Inflammatory macrophage treated with lipopolysaccharide for 1 hour (primary cell): ENCODE results near the gene KLHL33.
"Not testable (repeated sequence)": the region's sequence is repeated elsewhere in the genome, so short reads cannot be mapped to it uniquely, and the experiment has no call there.

Experiments
- DNase-seq, 2 donors: peaks; one replicate each; pipeline ENCODE4 v3.0.0-alpha.2; 2020 to 2022

KLHL33 gene

DNA sequence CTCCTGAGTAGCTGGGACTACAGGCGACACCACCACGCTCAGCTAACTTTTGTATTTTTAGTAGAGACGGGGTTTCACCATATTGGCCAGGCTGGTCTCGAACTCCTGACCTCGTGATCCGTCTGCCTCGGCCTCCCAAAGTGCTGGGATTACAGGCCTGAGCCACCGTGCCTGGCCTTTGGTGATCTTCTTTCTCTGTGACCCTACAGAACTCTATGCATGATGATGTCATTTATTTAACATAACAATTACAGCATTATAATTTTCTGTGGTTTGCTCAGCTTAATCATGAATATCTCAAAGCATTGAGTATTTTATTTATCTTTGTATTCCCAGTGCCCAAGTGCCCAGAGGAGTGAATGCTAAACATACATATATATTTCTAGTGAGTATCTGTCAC lies 16.9 kb upstream of the KLHL33 start:
- not testable (repeated sequence) for DNase-seq

DNA sequence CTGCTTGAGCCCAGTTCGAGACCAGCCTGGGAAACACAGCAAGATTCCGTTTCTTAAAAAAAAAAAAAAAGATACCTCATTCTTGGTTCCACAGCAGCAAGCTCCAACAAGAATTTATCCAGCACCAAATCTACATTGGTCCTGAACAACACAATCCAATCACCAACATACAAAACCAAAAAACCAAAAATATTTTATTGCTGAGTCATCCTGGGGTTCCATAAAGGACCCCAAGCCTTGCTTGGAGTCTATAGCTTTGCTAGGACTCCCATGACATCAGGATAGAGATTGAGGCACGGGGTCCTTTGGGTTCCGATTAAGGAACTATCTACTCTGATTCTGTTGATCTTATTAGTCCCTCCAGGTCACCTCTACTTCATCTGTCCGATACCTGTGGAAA lies 10.9 kb upstream of the KLHL33 start:
- DNase-seq: no peak

DNA sequence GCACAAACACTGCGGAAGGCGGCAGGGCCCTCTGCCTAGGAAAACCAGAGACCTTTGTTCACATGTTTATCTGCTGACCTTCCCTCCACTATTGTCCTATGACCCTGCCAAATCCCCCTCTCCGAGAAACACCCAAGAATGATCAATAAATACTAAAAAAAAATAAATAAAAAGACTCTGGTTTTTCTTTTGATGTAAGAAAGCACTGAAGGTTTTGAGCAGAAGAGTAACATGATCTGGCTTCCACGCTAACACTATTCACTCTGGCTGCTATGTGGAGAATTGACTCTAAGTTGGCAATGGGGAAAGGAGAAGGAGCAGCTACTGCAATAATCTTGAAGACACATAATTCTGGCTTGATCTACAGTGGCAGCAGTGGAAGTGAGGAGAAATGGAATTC lies 7.7 kb upstream of the KLHL33 start:
- not testable (repeated sequence) for DNase-seq

DNA sequence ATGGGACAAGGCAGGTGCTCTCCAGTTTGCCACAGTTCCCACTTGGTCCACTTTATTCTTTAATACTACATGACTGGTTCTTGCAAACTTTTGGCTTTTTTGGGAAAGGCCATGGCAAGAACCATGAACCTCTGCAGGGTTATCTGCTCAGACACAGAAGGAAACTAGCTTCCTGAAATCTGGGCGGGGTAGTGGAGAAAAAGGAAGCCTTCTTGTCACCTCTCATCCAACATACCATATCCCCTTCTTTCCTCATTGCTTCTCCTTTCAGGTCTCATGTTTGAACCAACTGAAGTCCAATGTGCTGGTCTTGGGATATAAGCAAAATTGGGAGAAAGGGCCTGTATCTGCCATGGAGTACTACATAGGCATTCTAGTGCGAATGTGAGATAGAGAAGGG lies 5.5 kb upstream of the KLHL33 start:
- no peak for DNase-seq

DNA sequence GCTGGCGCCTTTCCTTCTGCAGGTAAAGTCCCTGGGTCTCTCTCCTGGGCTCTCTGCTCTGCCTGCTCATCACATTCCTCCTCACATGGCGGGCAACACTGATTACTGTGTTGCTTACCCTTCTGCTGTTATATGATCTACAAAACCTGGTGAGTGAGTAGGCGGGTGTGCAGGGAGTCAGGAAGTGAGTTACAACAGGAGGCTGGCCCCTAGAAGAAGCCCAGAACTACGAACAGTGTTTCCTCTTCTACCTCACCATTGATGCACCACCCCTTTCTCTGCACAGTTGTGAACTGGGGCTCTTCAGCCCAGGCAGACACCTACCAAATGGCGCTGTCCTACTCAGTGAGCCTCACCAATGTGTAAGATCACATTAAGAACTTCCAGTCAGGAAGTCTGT lies 4.9 kb upstream of the KLHL33 start:
- DNase-seq: no peak

DNA sequence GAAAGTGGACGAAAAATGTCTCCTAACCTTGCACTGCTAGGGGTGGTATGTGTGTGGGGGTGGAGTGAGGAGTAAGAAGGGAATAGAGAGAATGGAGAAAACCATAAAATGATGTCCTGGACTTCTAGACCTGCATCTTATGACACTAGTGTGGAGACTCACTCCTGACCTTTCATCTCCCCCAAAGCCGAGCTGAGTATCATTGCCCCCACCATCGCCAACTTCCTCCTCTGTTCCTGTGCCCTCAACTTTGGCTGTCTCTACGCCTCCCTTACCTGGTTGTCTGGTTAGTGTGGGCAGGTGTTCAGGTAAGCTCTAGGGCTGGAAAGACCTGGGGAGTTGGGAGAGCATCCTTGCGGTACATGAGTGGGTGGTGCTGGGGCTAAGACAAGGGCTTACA lies 4.5 kb upstream of the KLHL33 start:
- DNase-seq: no peak

DNA sequence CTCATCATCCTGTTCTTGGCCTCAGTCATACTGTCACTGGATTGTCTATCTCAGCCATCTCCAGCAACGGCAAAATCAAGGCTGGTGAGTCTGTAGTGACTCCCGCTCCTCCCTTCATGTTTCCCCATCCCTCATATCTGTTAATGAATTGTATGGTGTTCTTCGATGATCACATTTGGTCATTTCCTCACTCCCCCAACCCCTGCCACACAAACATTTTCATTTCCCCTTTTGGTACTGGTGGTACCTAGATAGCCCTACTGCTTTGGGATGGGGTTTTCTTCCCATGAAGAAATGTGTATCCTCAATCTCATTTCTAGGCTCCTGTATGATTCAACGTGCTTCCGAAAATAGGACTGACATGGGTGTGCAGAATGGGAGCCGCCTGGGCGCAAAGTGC lies 2.7 kb upstream of the KLHL33 start:
- no peak for DNase-seq

DNA sequence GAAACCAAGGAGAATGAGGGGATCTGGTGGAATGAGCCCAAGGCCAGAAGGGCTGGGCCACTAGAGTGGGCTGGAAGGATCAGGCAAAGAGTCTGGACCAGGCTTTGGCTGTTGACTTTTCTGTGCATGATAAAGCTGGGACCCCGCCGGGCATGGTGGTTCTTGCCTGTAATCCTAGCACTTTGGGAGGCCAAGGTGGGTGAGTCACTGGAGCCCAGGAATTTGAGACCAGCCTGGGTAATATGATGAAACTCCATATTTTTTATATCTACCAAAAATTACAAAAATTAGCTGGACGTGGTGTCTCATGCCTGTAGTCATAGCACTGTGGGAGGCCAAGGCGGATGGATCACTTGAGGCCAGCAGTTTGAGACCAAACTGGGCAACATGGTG lies 393 bp upstream of the KLHL33 start:
- DNase-seq: no peak

DNA sequence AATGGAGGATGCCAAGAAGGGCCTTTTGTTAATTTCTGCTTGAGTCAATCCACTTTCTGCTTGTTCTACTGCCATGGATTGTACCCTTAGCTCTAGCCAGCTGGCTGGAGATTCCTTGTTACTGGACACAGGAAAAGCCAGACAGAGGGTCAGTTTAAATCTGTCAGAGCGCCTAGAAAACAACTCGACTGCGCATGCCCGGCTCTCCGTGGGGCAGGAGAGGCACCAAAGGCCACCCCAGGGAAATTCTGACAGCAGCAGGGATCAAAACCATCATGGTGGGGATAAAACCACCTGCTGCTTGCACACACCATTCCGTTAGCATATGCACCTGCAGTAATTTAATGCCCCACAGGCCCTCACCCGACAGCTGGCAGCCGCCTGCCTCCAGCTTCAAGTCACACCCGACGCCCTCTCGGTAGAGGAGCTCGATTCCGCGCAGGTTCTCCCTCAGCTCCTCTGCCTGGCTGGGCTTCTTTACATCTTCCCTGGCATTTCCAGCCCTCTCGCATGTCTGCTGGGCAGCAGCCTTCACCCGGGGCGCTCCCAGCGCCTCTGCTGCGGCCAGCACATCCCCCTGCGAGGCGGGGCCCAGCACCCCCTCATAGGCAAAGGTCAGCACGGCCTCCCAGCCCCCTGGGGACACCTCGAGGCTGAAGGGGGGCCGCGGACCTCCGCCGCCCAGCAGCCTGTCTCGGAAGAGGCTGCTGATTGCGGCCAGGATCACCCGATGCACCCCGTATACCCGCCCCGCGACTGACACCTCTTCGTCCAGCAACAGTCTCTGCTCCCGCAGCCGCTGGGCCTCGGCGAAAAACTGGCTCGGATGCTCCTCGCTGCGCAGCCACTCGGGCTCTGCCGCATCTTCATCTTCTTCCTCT lies 1.0 kb downstream of the KLHL33 start:
- no peak for DNase-seq

DNA sequence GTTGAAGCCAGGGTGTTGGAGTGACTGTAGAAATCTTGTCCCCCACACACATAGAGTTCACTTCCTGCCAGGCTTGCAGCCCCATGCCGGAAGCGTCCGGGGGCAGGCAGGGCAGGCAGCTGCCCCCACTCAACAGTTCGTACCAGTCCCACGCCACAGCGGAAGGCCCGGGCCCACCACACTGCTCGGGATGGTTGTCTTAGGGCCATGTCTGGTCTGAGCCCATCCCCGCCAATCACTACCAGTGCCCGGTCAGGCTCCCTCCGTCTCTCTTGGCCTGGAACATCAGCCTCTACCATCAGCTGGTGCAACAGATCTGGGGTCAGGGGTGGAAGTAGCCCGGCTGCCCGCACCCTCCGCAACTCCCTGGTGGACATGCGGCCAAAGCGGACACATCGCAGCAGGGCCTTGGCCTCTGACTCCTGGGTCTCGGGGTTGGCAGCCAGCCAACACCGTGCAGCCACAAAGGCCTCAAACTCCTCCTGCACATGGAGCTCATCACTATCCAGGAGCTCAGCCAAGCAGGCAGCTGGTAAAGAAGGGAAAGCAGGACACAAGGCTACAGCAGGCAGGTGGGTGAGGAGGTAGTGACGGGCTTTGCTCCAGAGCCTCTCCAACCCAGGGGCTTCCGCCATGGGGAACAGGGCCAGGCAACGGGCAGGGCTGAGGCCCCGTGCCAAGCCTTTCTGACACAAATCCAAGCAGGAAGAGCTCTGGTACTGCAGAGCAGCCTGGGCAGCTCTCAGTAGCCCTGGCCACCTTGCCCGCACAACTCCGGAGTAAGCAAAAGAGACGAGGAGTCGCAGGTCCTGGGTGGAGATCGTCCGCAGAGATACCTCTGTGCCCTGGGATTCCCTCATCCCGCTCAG lies 5.9 kb downstream of the KLHL33 start:
- no peak for DNase-seq

DNA sequence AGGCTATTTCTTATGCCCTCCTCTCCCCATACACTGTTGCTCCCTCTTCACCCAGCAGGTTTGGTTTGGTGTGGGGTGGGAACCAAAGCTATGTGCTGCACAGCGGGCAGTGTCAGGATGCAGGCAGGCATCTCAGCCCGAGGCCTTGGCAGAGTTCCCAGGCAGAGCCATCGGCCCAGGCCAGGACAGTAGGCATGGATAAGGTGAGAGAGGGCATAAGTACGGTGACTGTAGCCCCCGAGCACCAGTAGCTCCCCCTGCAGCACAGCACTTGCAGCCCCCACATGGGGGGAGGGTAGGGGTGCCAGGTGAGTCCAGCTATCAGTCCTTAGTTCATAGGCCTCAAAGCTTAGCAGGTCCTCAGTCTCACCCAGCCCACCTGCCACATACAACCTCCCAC lies 7.2 kb downstream of the KLHL33 start:
- DNase-seq: no peak

DNA sequence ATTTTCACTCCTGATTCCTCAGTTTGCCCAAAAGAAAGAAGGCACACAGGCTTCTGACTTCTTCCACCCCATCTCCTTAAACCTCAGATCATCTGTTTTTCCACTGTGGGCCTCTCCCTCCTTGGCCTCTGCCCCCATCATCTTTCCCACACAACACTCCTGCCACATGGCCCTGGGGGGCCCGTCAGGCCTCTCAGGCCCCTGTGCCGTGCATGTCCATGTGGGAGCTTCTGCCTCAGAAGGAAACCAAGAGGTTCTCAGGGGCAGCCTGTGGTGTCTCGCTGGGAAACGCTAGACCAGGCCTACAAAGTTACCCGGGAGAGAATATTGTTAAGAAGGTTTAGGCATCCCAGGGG lies 8.0 kb downstream of the KLHL33 start:
- DNase-seq: no peak

DNA sequence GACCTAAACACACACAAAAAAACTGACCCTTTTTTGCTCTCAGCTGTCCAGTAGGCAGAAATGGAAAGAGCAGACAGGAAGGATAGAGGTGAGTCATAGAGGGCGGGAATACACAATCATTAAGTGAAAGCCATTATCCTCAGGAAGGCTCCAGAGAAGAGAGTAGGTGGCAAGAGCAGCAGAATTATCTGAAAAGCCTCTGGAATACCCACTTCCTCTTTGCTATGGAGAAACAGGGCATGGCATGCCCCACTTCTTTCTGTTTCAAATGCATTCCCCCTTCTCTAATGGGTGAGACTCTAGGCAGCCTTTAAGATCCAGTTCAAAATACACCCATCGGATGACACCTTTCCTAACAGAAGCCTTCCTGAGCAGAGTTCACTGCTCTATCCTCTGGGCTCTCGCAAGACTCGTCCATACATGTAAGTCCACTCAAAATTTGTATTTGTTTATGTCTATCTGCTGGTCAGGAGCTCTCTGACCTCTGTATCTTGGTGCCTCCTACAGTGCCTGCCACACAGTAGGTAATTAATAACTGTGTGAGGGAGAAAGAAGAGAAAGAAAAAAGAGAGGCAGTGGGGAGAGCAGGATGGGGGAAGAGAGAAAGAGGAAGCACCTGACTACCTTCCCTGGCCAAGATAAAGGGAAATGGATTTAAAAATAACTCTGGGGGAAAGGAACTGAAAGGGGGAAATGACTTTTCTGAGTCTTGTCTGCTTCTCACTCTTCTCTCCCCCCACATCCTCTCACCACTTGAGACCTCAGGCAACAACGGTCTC lies 8.5 kb downstream of the KLHL33 start:
- DNase-seq: peak; percentile 71 to 89

DNA sequence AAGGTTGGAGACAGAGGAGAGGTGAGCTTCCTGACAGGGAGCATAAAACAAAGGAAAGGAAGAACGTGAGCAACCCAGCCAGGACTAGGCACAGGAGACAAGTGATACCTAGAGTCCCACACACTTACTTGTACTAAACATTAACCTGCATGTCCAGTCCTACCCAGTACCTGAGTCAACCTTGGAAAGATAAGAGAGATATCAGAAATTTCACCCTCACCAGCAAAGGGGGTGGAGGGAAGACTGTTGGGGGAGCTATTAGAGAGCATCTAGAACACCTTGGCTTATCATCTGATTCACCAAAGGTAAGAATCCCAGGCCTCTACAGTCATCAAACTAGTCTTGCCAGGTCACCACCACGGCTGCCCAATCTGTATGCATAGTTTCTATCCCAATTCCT lies 11.1 kb downstream of the KLHL33 start:
- no peak for DNase-seq

DNA sequence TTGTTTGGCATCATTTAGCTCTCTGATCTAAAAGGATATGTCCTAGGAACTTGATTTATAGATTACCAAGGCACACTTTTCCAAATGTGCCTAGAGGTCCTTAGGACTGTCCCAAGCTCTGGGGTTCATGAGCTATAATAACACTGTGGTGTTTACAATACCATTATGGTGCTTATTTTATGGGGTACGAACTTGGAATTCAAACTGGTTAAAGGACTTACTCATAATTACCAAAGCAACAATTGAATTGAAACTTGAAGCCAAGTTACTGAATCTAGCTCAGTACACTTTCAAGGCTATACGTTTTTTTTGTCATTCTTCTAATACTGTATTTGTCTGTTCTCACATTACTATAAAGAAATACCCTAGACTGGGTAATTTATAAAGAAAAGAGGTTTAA lies 13.1 kb downstream of the KLHL33 start:
- no peak for DNase-seq

DNA sequence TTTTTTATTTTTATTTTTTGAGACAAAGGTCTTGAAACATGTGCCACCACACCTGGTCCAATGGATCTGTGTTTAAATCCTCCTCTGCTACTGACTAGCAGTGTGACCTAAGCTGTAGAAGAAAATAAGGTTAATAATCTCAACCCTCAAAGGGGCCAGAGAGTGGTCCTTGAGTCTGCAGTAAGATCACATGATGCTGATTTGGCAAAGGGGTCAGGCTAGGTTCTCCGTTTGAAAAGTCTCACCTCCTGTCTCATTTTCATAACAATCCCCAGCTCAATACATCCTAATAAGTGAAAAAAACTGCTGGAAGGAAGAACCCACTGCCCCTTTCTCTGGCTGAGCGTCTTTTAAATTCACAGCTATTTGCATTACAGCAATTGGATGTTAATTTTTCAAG lies 14.7 kb downstream of the KLHL33 start:
- DNase-seq: no peak

DNA sequence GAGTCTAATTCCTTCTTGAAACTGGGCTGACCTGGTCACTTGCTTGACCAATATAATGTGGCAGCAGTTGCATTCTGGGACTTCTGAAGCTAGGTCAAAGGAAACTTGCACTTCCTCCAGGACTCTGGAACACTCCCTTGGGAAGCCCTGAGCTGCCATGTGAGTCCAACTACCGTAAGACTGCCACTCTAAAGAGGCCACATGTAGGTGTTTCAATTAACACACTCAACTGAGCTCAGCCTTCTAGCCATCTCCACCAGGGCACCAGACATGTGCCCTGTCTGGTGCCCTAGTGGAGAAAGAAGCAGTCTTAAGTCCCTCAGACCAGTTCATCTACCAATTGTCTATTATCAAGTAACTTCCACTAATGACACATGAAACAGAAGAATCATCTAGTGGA lies 16.5 kb downstream of the KLHL33 start:
- peak in 1 of 2 donors; percentile 33 for DNase-seq

DNA sequence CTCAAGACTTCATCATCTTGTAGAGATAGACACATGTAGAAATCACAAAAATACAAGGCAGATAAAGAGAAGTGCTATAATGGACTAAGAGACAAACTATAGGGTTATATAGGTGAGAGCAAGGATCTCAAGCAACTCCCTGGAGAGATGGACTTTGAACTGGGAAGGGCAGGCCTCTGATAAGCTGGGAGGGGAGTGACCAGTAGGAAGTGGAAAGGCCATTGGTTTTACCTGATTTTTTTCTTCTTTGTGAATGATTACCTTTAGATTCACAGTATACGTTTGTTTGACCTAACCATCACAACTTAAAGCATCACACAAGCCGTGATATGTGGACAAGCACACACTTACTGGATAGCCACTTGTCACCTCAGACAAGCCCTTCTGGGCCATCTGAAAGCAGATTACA lies 17.5 kb downstream of the KLHL33 start:
- no peak for DNase-seq

DNA sequence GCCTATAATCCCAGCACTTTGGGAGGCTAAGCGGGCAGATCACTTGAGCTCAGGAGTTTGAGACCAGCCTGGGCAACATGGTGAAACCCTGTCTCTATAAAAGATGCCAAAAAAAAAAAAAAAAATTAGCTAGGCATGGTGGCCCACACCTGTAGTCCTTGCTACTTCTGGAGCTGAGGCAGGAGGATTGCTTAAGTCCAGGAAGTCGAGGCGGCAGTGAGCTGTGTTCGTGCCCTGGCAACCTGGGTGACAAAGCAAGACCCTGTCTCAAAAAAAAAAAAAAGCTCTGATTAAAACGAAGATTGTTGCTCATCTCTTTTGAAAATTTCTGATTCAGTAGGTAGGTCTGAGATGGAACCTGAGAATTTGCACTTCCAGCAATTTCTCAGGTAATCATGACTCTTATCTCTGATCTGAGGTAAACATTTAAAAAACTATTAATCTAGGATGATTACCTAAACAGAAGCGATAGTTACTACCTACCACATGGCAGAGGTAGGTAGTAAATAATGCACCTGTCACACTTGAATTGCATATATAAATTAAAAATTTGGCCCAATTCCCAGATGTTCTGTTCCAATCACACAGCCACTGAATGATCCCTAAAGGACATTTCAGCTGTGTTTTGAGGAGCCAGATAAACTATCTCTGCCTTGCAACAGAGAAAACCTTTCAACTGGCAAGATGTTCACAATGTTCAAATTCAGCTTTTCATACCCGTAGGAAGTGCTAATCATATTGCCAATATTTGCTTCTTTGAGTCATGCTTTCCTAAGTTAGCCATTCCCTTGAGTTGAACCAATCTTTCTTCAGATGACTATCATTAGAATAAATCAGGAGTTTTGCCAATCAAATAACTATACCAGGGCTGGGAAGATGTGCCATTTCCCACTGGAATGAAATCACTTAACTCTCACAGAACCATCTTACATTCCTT lies 18.4 kb downstream of the KLHL33 start:
- no peak for DNase-seq

DNA sequence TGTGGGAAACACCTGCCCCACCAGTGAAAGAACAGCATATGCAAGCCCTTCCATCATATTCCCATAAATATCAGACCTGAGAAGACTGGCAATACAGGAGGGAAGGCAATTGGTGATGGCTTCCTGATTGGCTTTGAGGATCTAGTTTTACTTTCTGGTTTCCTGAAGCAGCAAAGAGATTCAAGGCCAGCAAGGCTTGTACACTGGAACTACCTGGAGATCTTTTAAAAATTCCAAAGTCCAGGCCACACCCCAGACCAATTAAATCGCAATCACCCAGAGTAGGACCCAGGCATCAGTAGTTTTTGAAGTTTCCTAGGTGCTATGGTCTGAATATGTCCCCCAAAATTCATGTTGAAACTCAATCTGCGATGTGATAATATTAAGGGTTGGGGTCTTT lies 19.7 kb downstream of the KLHL33 start:
- no peak for DNase-seq

DNA sequence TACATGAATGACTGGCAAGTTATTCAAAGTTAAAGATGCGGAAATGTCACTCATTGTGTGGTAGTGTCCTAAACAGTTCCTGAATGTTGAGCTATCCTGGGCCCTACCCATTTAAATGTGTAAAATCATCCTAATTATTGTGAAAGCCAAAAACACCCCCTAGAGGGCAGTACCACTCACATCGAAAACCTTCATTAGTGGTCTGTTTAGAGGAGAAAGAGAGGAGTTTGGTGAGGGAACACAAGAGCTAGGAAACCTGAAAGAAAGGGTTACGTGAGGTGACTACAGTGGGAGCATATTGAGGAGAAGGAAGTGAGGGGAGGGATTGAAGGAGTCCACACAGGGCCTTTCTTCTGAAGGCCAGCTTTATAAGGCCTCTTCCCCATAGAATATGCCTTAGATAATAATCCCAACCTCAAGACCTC lies 20.2 kb downstream of the KLHL33 start:
- DNase-seq: peak; percentile 63 to 83

DNA sequence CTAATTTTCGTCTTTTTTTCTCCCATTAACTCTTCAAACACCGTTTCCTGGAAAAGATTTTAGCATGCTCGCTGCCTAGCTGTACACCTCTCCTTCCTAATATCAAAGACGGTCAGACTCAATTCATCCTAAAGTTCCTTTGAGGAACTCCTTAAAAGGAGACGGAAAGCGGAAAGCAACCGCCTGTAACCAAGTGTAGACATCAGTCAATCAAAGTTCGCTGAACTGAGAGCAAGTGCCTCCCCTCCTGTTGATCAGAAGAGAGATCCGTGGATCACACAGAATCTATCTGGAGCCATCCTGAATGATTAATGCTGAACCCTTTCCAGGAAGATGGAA lies 22.3 kb downstream of the KLHL33 start:
- DNase-seq: peak; percentile 38 to 49
